Measurements from ENCODE around the gene MOCS1. TPM values are rescaled to one million over a fixed set of nuclear protein-coding genes. Genes with fewer than 3 reads are reported as not detected.

MOCS1 gene
- total and polyA plus RNA-seq, 12 donors, result 10.2 to 41.4 (median 26.0) TPM

GRCh38 chr6:39892490-39893129 is 41.7 kb downstream of the MOCS1 start:
- TF ChIP-seq CTCF (IDR thresholded peaks at IDR 0.05) (peak; percentile 52 to 80 (median 74)), POLR2A (IDR thresholded peaks at IDR 0.05) (no peak)
- WGBS, 4 donors, result 58 to 90% (median 61%) methylated on average over 2 of the region's 2 CpGs
- H3K27me3 ChIP-seq, result no peaks in the 10 kb centered on the region
- no peak overlapping the region for H3K4me3 ChIP-seq
- peak; percentile 64 to 86 (median 74) for DNase-seq
- H3K27ac ChIP-seq, result peak overlapping the region in 1 of 5 donors; percentile 62
- no peaks in the 10 kb centered on the region for H3K9me3 ChIP-seq (replicated peaks in 1 of 3)
- peaks cover 0 to 36% of the 10 kb centered on the region in 2 donors for H3K36me3 ChIP-seq (replicated peaks in 1 of 2)
- H3K4me1 ChIP-seq (replicated peaks in 1 of 2), result no peaks in the 10 kb centered on the region
- intact Hi-C loops (cut with DNase I), result loop anchor here in 1 of 2 donors (5.0 kb wide), 1 partner anchor 530 kb away; no protein-coding TSS in a partner anchor

GRCh38 chr6:39891976-39892375 is 42.3 kb downstream of the MOCS1 start:
- Histone ChIP-seq H3K9me3 (replicated peaks in 1 of 3) (no peaks in the 10 kb centered on the region), H3K27me3 (no peaks in the 10 kb centered on the region), H3K4me1 (replicated peaks in 1 of 2) (no peaks in the 10 kb centered on the region), H3K36me3 (replicated peaks in 1 of 2) (peaks cover 0 to 29% of the 10 kb centered on the region in 2 donors), H3K27ac (peak overlapping the region in 1 of 5 donors; percentile 62), H3K4me3 (no peak overlapping the region)
- TF ChIP-seq POLR2A (IDR thresholded peaks at IDR 0.05), result no peak
- TF ChIP-seq CTCF (IDR thresholded peaks at IDR 0.05), result no peak
- WGBS, 4 donors, result 40 to 62% (median 53%) methylated on average over 4 of the region's 4 CpGs
- intact Hi-C loops (cut with DNase I), result loop anchor here in 1 of 2 donors (2.0 to 5.0 kb wide), 2 partner anchors 513 to 530 kb away; no protein-coding TSS in a partner anchor
- no peak for DNase-seq

- no peaks in the 10 kb centered on the region for H3K27me3 ChIP-seq
- H3K9me3 ChIP-seq (replicated peaks in 1 of 3), result no peaks in the 10 kb centered on the region
- H3K27ac ChIP-seq, result no peak overlapping the region
- intact Hi-C loops (cut with DNase I), result loop anchor here in 1 of 2 donors (2.0 to 5.0 kb wide), 2 partner anchors 513 to 529 kb away; no protein-coding TSS in a partner anchor
- H3K4me1 ChIP-seq (replicated peaks in 1 of 2), result no peaks in the 10 kb centered on the region
- no peak overlapping the region for H3K4me3 ChIP-seq
- peaks cover 0 to 23% of the 10 kb centered on the region in 2 donors for H3K36me3 ChIP-seq (replicated peaks in 1 of 2)
- 82 to 100% (median 94%) methylated on average over 5 to 6 of the region's 6 CpGs for WGBS, 4 donors
- DNase-seq, result no peak
- TF ChIP-seq CTCF (IDR thresholded peaks at IDR 0.05), result no peak
- no peak for TF ChIP-seq POLR2A (IDR thresholded peaks at IDR 0.05)
These were observed 42.9 kb downstream of the MOCS1 start for GRCh38 chr6:39891353-39891752.

- Histone ChIP-seq H3K36me3 (replicated peaks in 1 of 2) (peaks cover 0 to 13% of the 10 kb centered on the region in 2 donors), H3K4me1 (replicated peaks in 1 of 2) (no peaks in the 10 kb centered on the region)
- intact Hi-C loops (cut with DNase I), result loop anchor here in 1 of 2 donors (10.0 kb wide), 1 partner anchor 524 kb away; no protein-coding TSS in a partner anchor
These were observed 45.0 kb downstream of the MOCS1 start for GRCh38 chr6:39889229-39889628.

More at GRCh38 chr6:39889229-39889628, 45.0 kb downstream of the MOCS1 start:
- no peaks in the 10 kb centered on the region for H3K9me3 ChIP-seq (replicated peaks in 1 of 3)
- no peak overlapping the region for H3K27ac ChIP-seq
- H3K4me3 ChIP-seq, result no peak overlapping the region
- no peak for TF ChIP-seq CTCF (IDR thresholded peaks at IDR 0.05)
- TF ChIP-seq POLR2A (IDR thresholded peaks at IDR 0.05), result no peak
- no peaks in the 10 kb centered on the region for H3K27me3 ChIP-seq
- no peak for DNase-seq
- WGBS, 4 donors, result 86 to 95% (median 90%) methylated on average over 2 of the region's 2 CpGs
